ENCODE measurements around the gene THSD7B.
A peak's percentile ranks its signal among the peaks of the same experiment; 100 is the strongest.

The THSD7B gene

GRCh38 chr2:136871424-136871823, 106.1 kb downstream of the THSD7B start:
- no peaks in the 10 kb centered on the region for H3K4me1 ChIP-seq (ENCODE audit: control insufficient read depth, low read length)
- no peaks in the 10 kb centered on the region for H3K36me3 ChIP-seq (ENCODE audit: control insufficient read depth, low read length)
- H3K4me2 ChIP-seq (ENCODE audit: low read length): no peak overlapping the region
- no peak for TF ChIP-seq EZH2phosphoT487 (IDR thresholded peaks at IDR 0.05; ENCODE audit: borderline replicate concordance, low read length)
- TF ChIP-seq, protein P1, sequence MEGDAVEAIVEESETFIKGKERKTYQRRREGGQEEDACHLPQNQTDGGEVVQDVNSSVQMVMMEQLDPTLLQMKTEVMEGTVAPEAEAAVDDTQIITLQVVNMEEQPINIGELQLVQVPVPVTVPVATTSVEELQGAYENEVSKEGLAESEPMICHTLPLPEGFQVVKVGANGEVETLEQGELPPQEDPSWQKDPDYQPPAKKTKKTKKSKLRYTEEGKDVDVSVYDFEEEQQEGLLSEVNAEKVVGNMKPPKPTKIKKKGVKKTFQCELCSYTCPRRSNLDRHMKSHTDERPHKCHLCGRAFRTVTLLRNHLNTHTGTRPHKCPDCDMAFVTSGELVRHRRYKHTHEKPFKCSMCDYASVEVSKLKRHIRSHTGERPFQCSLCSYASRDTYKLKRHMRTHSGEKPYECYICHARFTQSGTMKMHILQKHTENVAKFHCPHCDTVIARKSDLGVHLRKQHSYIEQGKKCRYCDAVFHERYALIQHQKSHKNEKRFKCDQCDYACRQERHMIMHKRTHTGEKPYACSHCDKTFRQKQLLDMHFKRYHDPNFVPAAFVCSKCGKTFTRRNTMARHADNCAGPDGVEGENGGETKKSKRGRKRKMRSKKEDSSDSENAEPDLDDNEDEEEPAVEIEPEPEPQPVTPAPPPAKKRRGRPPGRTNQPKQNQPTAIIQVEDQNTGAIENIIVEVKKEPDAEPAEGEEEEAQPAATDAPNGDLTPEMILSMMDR (IDR thresholded peaks at IDR 0.05; ENCODE audit: low read depth, low read length, poor library complexity, severe bottlenecking): no peak
- H3K9me3 ChIP-seq (ENCODE audit: control insufficient read depth, insufficient read depth, low read length): no peaks in the 10 kb centered on the region
- H3F3A ChIP-seq (ENCODE audit: control insufficient read depth, insufficient read depth): no peaks in the 10 kb centered on the region
- H3K27me3 ChIP-seq (ENCODE audit: control insufficient read depth, low read length): no peaks in the 10 kb centered on the region
- no peak overlapping the region for H3K27ac ChIP-seq (ENCODE audit: low read depth, low read length)
- no peaks in the 10 kb centered on the region for H3K9me2 ChIP-seq (replicated peaks; ENCODE audit: control insufficient read depth, low read length)
- no peaks in the 10 kb centered on the region for H3K79me2 ChIP-seq (ENCODE audit: control insufficient read depth, low read length)
- H4K20me1 ChIP-seq (ENCODE audit: control insufficient read depth, insufficient read depth, low read depth, low read length): no peaks in the 10 kb centered on the region
- no peak overlapping the region for H3K4me3 ChIP-seq (ENCODE audit: low read length)

DNA sequence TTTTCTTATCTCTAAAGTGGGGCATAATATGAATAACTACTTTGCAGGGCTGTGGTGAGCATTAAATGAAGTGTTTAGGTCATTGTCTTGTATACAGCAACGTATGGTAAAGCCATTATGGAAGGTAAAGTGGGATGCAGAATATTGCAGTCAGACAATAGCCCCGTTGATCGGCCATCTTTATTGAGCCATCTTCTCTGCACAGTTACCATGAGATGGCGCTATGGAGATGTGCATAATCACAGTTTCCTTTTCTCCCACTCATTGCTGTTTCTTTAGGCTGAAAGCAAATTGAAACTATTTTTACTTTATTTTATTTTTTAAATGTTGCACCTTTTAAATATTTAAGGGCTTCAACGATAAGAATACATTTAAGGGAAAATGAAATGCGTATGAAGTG, 108.9 kb downstream of the THSD7B start:
- Histone ChIP-seq H3K4me2 (ENCODE audit: low read length) (no peak overlapping the region), H3K27ac (ENCODE audit: low read depth, low read length) (no peak overlapping the region), H3K9me3 (ENCODE audit: control insufficient read depth, insufficient read depth, low read length) (no peaks in the 10 kb centered on the region), H3K79me2 (ENCODE audit: control insufficient read depth, low read length) (no peaks in the 10 kb centered on the region), H4K20me1 (ENCODE audit: control insufficient read depth, insufficient read depth, low read depth, low read length) (no peaks in the 10 kb centered on the region), H3K4me3 (ENCODE audit: low read length) (no peak overlapping the region), H3K4me1 (ENCODE audit: control insufficient read depth, low read length) (no peaks in the 10 kb centered on the region), H3K36me3 (ENCODE audit: control insufficient read depth, low read length) (no peaks in the 10 kb centered on the region), H3K27me3 (ENCODE audit: control insufficient read depth, low read length) (no peaks in the 10 kb centered on the region), H3K9me2 (replicated peaks; ENCODE audit: control insufficient read depth, low read length) (no peaks in the 10 kb centered on the region), H3F3A (ENCODE audit: control insufficient read depth, insufficient read depth) (no peaks in the 10 kb centered on the region)
- no peak for TF ChIP-seq EZH2phosphoT487 (IDR thresholded peaks at IDR 0.05; ENCODE audit: borderline replicate concordance, low read length)
- TF ChIP-seq, protein P1 (IDR thresholded peaks at IDR 0.05; ENCODE audit: low read depth, low read length, poor library complexity, severe bottlenecking): peak; percentile 50

- Histone ChIP-seq H3K4me2 (ENCODE audit: low read length) (no peak overlapping the region), H3K4me3 (ENCODE audit: low read length) (no peak overlapping the region), H3K4me1 (ENCODE audit: control insufficient read depth, low read length) (no peaks in the 10 kb centered on the region), H4K20me1 (ENCODE audit: control insufficient read depth, insufficient read depth, low read depth, low read length) (no peaks in the 10 kb centered on the region), H3K27ac (ENCODE audit: low read depth, low read length) (no peak overlapping the region), H3F3A (ENCODE audit: control insufficient read depth, insufficient read depth) (no peaks in the 10 kb centered on the region), H3K27me3 (ENCODE audit: control insufficient read depth, low read length) (no peaks in the 10 kb centered on the region), H3K9me3 (ENCODE audit: control insufficient read depth, insufficient read depth, low read length) (no peaks in the 10 kb centered on the region), H3K9me2 (replicated peaks; ENCODE audit: control insufficient read depth, low read length) (no peaks in the 10 kb centered on the region), H3K79me2 (ENCODE audit: control insufficient read depth, low read length) (no peaks in the 10 kb centered on the region), H3K36me3 (ENCODE audit: control insufficient read depth, low read length) (no peaks in the 10 kb centered on the region)
- no peak for TF ChIP-seq EZH2phosphoT487 (IDR thresholded peaks at IDR 0.05; ENCODE audit: borderline replicate concordance, low read length)
- TF ChIP-seq, protein P1 (IDR thresholded peaks at IDR 0.05; ENCODE audit: low read depth, low read length, poor library complexity, severe bottlenecking): no peak
Measured at GRCh38 chr2:136891100-136891499, 125.8 kb downstream of the THSD7B start.

All from DOHH2 (cell line).